Prostate gland (tissue), 2 donors: Measurements from ENCODE around the gene RASSF4. TPM values are rescaled to one million over a fixed set of nuclear protein-coding genes. Genes with fewer than 3 reads are reported as not detected.
A peak's percentile ranks its signal among the peaks of the same experiment; 100 is the strongest.
"Not testable (repeated sequence)": the region's sequence is repeated elsewhere in the genome, so short reads cannot be mapped to it uniquely, and the experiment has no call there.

Source experiments
- DNase-seq: peaks from one replicate; pipeline ENCODE4 v3.0.0-alpha.2; 2019; ENCODE audit warnings: low spot score
- H3K27ac ChIP-seq, 2 donors: fragments of 200-600 bp; sonication (generic); 2 replicates each; pipeline ENCODE4 v1.5.1; 2017 to 2019
- H3K27me3 ChIP-seq: fragments of 200-600 bp; sonication (generic); replicated peaks from 2 replicates; pipeline ENCODE4 v1.5.1; 2019; ENCODE audit not compliant: insufficient read depth
- H3K36me3 ChIP-seq, 2 donors: fragments of 200-600 bp; sonication (generic); 1 replicate in 1 of 2; 2 replicates in 1 of 2; pipeline versions ENCODE4 v1.5.1 to v1.8.1; 2017 to 2019
- H3K4me1 ChIP-seq: fragments of 200-600 bp; sonication (generic); replicated peaks from 2 replicates; pipeline ENCODE4 v1.5.1; 2019
- H3K4me3 ChIP-seq, 2 donors: fragments of 200-600 bp; sonication (generic); 2 replicates each; pipeline ENCODE4 v1.5.1; 2017 to 2019
- H3K9me3 ChIP-seq: fragments of 200-600 bp; sonication (generic); 2 replicates; pipeline ENCODE4 v1.5.1; 2017
- POLR2A ChIP-seq: fragments of 450-650 bp; IDR thresholded peaks from one replicate; pipeline ENCODE4 v1.6.1; 2016; ENCODE audit warnings: antibody characterized with exemption, mild to moderate bottlenecking
- POLR2AphosphoS5 ChIP-seq: sonication (generic); formaldehyde crosslinking; IDR thresholded peaks from one replicate; pipeline ENCODE4 v1.6.1; 2017; ENCODE audit warnings: antibody characterized with exemption
- WGBS: methylation state at CpG from one replicate; pipeline ENCODE4 v1.1.5; 2018; 5-methylcytosine and 5-hydroxymethylcytosine counted together
- intact Hi-C: fragments of 100-400 bp; cut with DNase I; formaldehyde crosslinking; loops from one replicate; pipeline ENCODE4 v1.14.2; 2022
- total RNA-seq, 2 donors: library from RNA; depleted of rRNA; stranded (reverse); fragments of >200 nt; gene quantifications; one replicate each; pipeline ENCODE4 v1.1.0, GENCODE V29; 2016
- TF ChIP-seq, protein P1 (sequence below), 4 experiments: fragments of 200-600 bp in 2 of 4; fragments of 450-650 bp in 2 of 4; sonication (generic) in 2 of 4; IDR thresholded peaks; 1 replicate in 3 of 4; 2 replicates in 1 of 4; pipeline ENCODE4 v1.5.1; 2016 to 2019; ENCODE audit warnings: antibody characterized with exemption in 4 of 4, mild to moderate bottlenecking in 2 of 4, moderate library complexity in 2 of 4

The RASSF4 gene
- total RNA-seq, 2 donors from 2014 or later: 6.1 to 31.0 TPM

DNA sequence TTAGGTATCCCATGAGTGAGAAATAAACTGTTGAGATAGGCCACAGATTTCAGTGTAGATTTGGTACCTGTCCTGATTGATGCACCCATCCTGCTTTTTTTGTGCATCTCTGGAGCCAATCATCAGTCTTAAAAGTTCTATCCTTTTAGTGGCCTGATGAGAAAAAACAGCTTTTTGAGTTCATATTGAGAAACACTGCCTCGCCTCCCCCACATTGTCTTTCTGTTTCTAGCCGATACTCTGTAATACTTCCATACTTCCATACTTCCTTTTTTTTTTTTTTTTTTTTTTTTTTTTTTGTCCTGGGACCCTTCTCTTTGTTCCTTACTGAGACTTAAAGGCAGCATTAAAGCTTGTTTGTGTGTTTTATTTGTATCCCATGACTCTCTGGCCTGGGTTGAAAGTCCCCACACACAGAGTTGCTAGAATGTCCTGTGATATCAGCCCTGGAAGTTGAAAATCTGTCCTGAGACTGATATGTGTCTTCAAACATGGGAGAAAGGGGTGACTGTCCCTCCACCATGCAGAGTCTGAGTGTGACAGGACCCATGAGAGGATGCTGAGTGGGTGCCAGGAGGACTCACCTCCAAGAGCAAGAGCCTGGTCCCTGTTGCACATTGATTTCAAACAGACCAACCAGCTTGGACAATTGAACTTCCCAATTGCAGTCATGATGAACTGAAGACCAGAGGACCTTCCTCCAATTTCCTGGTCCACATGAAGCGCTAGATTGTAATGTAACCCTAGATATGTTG lies 46.9 kb downstream of the RASSF4 start:
- Histone ChIP-seq H3K27me3 (no peaks in the 10 kb centered on the region), H3K27ac (no peak overlapping the region), H3K9me3 (no peaks in the 10 kb centered on the region), H3K4me1 (peaks cover 3% of the 10 kb centered on the region), H3K36me3 (no peaks in the 10 kb centered on the region), H3K4me3 (no peak overlapping the region)
- intact Hi-C loops: no loop called here
- WGBS: 94% methylated on average over 3 of the region's 3 CpGs
- TF ChIP-seq POLR2A (no peak), POLR2AphosphoS5 (no peak)
- TF ChIP-seq, protein P1, sequence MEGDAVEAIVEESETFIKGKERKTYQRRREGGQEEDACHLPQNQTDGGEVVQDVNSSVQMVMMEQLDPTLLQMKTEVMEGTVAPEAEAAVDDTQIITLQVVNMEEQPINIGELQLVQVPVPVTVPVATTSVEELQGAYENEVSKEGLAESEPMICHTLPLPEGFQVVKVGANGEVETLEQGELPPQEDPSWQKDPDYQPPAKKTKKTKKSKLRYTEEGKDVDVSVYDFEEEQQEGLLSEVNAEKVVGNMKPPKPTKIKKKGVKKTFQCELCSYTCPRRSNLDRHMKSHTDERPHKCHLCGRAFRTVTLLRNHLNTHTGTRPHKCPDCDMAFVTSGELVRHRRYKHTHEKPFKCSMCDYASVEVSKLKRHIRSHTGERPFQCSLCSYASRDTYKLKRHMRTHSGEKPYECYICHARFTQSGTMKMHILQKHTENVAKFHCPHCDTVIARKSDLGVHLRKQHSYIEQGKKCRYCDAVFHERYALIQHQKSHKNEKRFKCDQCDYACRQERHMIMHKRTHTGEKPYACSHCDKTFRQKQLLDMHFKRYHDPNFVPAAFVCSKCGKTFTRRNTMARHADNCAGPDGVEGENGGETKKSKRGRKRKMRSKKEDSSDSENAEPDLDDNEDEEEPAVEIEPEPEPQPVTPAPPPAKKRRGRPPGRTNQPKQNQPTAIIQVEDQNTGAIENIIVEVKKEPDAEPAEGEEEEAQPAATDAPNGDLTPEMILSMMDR (IDR thresholded peaks at IDR 0.05): no peak
- DNase-seq: no peak

DNA sequence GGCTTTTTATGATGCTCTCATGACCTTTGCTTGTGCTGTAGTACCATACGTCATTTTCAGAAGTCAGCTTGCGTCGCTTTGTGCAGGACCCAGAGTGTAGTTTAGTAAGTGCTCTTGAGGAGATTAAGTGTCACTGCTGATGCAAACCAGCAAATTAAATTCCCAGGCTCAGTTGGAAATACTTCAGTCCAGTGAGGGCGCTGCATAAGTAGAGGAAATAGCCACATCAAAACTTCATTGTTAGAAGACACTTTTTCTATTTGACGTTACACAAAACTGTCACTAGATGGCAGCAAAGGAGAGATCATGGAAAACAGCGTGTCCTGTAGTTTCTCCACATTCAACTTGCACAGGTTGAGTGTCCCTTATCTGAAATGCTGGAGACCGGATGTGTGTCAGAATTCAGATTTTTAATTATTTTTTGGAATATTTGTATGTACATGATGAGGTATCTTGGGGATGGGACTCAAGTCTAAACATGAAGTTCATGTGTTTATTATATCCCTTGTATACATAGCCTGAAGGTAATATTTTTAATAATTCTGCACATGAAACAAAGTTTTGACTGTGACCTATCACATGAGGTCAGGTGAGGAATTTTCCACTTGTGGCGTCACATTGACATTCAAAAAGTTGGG lies 49.0 kb downstream of the RASSF4 start:
- no peak overlapping the region for H3K4me3 ChIP-seq
- TF ChIP-seq POLR2AphosphoS5: peak; percentile 63
- TF ChIP-seq POLR2A: no peak
- TF ChIP-seq, protein P1 (IDR thresholded peaks at IDR 0.05): peak; percentile 44 to 83 (median 80)
- H3K27ac ChIP-seq: no peak overlapping the region
- H3K9me3 ChIP-seq: no peaks in the 10 kb centered on the region
- intact Hi-C loops: no loop called here
- no peaks in the 10 kb centered on the region for H3K36me3 ChIP-seq
- WGBS: 9% methylated on average over 8 of the region's 8 CpGs
- H3K4me1 ChIP-seq: no peaks in the 10 kb centered on the region
- DNase-seq: peak; percentile 48
- no peaks in the 10 kb centered on the region for H3K27me3 ChIP-seq

DNA sequence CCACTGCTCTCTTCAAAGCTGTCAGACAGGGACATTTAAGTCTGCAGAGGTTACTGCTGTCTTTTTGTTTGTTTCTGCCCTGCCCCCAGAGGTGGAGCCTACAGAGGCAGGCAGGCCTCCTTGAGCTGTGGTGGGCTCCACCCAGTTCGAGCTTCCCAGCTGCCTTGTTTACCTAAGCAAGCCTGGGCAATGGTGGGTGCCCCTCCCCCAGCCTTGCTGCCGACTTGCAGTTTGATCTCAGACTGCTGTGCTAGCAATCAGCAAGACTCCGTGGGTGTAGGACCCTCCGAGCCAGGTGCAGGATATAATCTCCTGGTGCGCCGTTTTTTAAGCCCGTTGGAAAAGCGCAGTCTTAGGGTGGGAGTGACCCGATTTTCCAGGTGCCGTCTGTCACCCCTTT lies 55.0 kb downstream of the RASSF4 start:
- H3K27me3 ChIP-seq, intact Hi-C loops, H3K27ac ChIP-seq, H3K4me1 ChIP-seq, H3K36me3 ChIP-seq, DNase-seq, H3K9me3 ChIP-seq, H3K4me3 ChIP-seq: not testable (repeated sequence)
- WGBS: 78% methylated on average over 10 of the region's 10 CpGs

DNA sequence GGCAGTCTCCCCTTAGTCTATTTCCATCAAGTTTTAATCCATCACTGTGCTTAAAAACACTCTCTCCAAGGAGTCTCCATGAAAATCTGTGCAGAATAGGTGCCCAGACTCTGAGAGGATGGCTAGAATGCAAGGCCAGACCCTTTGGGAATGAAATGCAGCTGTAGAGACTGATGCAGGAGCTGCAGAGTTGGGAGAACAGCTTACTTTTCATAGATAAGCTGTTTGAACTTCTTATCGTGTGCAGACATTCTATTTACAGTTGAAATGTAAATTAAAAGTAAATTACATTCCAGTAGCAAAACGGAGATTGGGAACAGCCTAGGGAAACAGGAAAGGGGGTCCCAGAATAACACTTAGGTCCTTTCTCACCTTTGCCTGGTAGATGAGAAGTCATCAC lies 56.0 kb downstream of the RASSF4 start:
- DNase-seq: no peak
- TF ChIP-seq, protein P1 (IDR thresholded peaks at IDR 0.05): no peak
- TF ChIP-seq POLR2A (no peak), POLR2AphosphoS5 (no peak)
- intact Hi-C loops: no loop called here
- Histone ChIP-seq H3K4me1 (no peaks in the 10 kb centered on the region), H3K27me3 (no peaks in the 10 kb centered on the region), H3K27ac (no peak overlapping the region), H3K4me3 (no peak overlapping the region), H3K9me3 (no peaks in the 10 kb centered on the region), H3K36me3 (no peaks in the 10 kb centered on the region)
- 49% methylated on average over 2 of the region's 2 CpGs for WGBS

DNA sequence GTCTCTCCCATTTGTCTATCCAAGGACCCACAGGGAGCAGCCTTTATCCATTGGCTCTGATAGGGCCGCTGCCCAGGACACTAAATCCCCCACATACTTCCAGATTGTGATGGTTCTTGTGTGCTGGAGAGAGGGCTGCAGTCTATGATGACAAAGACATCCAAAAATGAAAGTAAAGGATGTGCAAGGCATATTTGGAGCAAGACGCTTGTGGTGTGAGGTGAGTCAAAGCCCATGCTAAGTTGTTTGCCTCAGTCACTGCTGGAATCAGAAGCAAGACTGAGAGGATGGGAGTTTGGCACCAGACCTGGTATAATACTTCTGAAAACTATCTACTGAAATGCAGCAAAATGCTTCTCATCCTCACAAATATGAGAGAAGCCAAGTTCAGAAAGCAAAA lies 63.8 kb downstream of the RASSF4 start:
- intact Hi-C loops: no loop called here
- Histone ChIP-seq H3K4me3 (no peak overlapping the region), H3K27me3 (no peaks in the 10 kb centered on the region), H3K9me3 (no peaks in the 10 kb centered on the region), H3K27ac (no peak overlapping the region), H3K4me1 (no peaks in the 10 kb centered on the region), H3K36me3 (no peaks in the 10 kb centered on the region)
- TF ChIP-seq POLR2A (no peak), POLR2AphosphoS5 (no peak)
- TF ChIP-seq, protein P1 (IDR thresholded peaks at IDR 0.05): no peak
- 92% methylated on average over 2 of the region's 2 CpGs for WGBS
- DNase-seq: no peak
